ENCODE measurements around the gene ZNF385C.

Gene ZNF385C

DNA sequence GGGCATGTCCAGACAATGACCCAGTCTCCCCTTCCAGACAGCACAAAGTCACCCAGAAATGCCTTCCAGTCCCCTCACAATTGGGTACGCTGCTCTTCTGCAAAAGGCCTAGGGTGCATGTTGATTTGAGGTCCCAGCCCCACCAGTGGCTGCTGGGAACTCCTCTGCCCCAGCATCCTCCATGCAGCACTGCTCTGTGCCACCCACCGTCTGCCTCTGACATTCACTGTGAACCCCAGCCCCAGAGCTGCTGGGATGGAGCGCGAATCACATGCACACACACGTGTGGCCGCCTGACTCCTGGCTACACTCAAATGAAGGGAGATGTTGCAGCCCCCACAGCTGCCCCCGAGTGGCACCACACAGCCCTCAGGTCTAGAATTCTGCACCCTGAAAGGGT, 46.6 kb downstream of the ZNF385C start:
- no peak for DNase-seq (ENCODE audit: low read depth in 4 of 4, low spot score in 1 of 4)

DNA sequence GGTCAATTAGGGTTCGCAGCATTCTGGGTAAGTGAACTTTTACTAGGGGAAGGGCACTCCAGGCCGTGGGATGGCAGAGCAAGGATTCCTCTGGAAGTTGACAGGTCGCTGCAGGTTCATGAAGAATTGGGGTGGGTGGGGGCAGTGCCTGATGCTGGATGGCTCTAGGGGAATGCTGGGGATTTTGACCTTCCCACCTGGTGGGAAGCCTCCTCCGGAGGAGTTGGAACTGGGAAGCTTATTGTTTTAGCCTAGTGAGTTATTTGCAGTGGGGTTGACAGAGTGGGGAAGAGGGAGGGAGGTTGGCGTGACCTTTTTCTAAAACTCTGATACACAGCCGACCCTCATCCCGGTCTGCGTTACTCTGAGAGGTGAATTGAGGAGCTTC, 47.3 kb downstream of the ZNF385C start:
- DNase-seq (ENCODE audit: low read depth in 4 of 4, low spot score in 1 of 4), result no peak

DNA sequence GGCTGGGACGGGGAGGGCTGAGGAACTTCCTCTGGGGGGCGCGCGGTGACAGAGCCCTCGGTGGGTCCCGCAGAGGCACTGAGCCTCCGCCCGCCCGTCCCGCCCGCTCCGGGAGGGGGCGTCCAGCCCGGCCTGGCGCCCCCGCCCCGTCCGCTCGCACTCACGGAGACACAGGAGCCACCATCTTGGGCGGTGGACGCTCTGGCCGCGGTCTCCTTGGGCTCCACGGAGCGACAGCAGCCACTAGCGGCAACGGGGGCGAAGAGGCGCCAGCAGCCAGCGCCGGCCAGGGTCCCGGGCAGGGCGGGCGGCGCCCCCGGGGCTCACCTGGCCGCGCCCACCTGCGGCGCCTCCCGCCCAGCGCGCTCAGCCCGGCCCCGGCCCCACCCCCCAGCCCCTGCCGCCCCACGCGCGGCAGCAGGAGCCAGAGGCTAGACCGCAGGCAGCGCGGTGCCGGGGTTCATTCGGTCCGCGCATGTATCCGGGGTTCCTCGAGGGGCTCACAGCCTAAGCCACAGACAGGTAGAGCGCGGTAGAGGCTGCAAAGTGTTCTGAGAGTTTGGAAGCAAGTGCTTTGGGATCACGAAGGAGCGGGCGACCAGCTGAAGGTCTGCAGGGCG, 47.8 kb downstream of the ZNF385C start, which contains the start of gene C17orf113:
TSS of gene C17orf113 (minus strand) at position 209 of the 620 bp plus-strand sequence. CDS start 7,225 bp downstream, outside the sequence.
- DNase-seq (ENCODE audit: low read depth in 4 of 4, low spot score in 1 of 4), result peak in 1 of 4 experiments; percentile 13

DNA sequence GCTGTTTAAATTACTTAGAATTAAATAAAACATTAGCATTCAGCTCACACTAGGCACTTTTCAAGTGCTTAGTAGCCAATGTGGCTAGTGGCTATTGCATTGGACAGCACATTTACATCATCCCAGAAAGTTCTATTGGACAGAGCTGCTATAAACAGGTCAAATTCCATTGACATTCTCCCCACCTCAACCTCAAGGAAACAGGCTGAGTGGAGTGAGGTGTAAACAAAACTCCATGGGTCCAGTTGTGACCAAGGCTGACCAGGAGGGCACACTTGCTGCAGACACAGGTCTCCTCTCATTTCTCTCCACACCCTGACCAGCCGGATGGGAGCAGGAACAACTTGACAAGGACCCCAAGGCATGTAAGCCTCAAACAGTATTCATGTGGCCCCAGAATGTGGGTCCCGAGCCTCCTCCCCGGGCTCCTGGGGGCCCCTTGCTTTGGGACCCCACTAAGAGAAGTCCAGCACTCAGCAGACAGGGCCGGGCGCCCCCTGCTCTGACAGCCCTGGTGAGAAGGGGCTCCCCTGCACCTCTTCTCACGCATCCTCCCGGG, 48.4 kb downstream of the ZNF385C start:
- DNase-seq (ENCODE audit: low read depth in 4 of 4, low spot score in 1 of 4), result no peak

DNA sequence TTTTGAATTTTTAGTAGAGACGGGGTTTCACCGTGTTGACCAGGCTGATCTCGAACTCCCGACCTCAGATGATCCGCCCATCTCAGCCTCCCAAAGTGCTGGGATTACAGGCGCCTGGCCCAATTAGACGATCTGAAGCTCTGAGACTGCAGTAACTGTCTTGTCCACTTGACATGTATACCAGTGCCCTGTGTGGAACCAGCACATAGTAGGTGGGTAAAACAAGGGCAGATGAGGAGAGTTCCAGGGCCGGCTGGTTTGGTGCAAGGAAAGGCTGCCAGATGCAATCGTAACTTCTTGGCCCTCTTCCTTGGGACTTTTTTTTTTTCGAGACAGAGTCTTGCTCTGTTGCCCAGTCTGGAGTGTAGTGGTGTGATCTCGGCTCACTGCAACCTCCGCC, 50.9 kb downstream of the ZNF385C start:
- DNase-seq (ENCODE audit: low read depth in 4 of 4, low spot score in 1 of 4), result no peak

GRCh38 chr17:42045719-42046118, 52.6 kb downstream of the ZNF385C start:
- no peak for DNase-seq (ENCODE audit: low read depth in 4 of 4, low spot score in 1 of 4)

GRCh38 chr17:42042598-42043319, 55.5 kb downstream of the ZNF385C start:
- DNase-seq (ENCODE audit: low read depth in 4 of 4, low spot score in 1 of 4), result no peak

DNA sequence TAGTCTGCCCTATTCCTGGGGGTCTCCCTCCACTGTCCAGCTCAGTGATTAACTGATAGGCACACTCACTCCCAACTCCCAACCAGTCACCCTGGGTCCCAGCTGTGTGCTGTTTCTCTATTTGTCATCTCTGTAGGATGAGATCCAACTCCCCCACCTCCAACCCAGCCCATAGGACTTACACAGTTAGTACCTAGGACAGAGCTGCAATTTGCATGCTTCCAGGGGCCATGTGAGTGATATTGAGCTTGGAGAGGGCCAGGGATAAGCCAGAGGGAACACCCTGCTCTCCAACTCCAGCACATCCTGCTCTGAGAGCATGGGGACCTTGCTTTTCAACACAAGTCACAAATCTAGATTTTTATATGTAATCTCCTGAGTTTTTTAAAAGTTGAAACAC, 56.7 kb downstream of the ZNF385C start:
- DNase-seq (ENCODE audit: low read depth in 4 of 4, low spot score in 1 of 4), result no peak

GRCh38 chr17:42040818-42041217, 57.5 kb downstream of the ZNF385C start:
- DNase-seq (ENCODE audit: low read depth in 4 of 4, low spot score in 1 of 4), result no peak

DNA sequence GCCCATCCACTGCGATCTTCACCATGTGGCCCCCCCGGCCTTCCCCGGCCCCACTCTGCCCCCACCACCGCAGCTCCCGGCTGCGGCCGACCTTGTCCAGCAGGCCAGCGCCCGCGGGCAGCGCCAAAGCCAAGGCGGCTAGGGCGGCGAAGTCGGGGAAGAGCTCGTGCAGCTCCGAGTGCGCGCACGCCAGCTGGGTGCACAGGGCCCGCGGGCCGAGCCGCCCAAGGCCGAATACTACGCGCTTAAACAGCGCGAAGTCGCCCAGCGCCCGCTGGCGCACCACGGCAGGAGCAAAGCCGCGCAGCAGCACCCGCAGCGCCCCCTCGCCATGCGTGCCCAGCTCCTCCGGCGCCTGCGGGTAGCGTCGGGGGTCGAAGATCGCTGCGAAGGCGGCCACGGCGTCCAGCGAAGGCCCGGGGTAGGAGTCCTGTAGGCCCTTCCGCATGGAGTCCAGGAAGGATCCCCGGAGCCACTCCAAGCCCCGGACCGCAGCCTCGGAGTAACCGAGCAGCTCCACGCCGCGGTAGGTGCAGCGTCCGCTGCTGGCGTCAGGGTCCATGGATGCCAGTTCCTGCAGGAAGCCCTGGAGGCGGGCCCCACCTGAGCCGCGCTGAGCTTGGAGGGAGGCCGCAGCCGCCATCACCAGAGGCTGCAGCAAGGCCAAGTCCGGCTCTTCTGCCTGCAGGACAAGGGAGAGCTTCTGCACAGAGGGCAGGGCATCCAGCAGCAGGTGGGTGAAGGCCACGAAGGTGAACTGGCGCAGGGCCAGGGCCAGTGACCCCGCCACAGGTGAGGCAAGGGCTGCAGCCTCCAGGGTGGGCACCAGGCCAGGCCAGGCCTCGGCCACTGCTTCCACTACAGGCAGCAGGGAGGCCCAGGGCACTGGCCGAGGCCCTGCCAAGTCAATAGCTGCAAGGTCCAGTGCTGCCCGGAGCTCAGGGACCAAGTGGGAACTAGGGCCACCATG, 58.2 kb downstream of the ZNF385C start:
- DNase-seq (ENCODE audit: low read depth in 4 of 4, low spot score in 1 of 4), result no peak

DNA sequence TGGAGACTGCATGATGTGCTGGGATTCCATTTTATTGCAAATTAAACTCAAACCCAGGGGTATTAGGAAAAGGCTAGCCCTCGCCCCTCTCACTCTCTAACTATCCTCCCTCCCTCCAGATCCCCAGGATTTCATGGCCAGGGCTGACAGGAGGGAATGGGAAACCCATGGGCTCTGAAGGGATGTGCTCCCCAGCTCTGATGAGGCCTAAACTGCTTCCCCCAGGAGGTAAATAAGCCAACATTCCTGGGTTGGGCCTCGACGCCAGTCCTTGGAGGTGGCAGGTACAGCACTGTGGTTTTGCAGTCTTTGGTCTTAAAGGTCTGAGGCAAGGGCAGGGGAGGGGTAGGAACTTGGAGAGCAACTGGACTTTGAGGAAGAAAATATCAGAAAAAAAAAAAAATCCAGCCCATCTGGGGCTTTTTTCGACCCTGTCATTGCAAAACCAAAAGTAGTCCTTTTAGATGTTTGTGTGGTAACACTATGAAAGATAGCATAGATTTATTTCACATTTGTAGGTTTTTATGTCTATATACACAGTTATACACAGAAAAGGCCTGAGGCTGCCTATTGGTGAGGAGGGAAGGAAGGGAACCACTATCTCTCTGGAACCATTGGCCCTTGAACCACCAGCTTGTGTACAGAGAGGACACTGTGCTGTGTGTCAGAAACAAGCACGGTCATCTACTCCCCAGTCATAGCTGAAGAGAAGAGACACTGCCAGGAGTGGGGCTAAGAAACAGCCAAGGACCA, 59.9 kb downstream of the ZNF385C start:
- DNase-seq (ENCODE audit: low read depth in 4 of 4, low spot score in 1 of 4), result no peak

DNA sequence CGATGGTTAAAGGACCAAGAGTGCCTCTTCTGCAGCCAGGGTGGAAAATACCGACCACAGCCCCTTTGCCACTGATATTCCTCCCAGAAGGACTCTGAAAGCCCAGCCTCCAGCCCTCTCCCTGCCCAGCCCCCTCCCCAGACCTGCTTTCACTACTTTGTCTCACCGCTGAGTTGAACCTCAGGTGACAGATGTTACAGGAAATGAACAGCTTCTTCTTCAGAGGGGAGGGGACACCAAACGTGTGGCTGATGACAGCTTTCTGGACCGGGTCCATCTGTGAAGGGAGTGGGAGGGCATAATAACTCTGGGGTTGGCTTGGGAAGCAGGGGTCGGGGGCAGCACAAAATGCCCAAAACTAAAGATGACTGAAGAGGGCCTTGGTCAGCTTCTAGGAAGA, 64.2 kb downstream of the ZNF385C start:
- no peak for DNase-seq (ENCODE audit: low read depth in 4 of 4, low spot score in 1 of 4)

- DNase-seq (ENCODE audit: low read depth in 4 of 4, low spot score in 1 of 4), result no peak
These were observed 66.7 kb downstream of the ZNF385C start for GRCh38 chr17:42031584-42031983.

DNA sequence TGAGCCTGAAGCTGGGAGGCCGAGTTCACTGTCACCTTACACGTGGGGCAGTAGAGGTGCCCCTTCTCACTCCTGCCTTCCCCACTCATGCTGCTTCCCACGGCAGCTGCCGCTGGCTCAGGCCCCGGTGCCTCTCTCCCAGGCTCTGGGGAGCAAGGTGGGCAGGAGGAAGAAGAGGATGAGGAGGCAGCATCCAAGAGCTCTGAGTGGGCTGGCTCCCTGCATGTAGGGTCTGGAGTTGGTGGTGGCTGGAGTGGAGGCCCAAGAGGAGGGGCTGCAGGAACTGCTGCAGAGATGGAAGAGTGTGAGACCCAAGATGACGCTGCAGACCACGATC, 69.5 kb downstream of the ZNF385C start:
- no peak for DNase-seq (ENCODE audit: low read depth in 4 of 4, low spot score in 1 of 4)

- no peak for DNase-seq (ENCODE audit: low read depth in 4 of 4, low spot score in 1 of 4)
These were observed 70.1 kb downstream of the ZNF385C start for GRCh38 chr17:42027961-42028790.

DNA sequence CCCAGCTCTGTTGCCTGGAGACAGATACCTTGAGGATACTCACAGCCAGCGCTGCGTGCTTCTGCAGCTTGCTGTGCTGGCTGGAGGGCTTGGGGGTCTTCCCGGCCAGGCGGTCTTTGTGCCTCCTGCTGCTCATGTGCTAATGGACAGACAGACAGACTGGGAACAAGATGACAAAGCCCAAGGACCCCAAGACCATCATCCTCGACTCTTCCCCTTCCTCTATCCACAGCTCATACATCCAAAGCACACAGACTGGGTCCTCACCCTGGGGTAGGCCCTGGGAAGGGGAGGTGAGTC, 70.7 kb downstream of the ZNF385C start:
- DNase-seq (ENCODE audit: low read depth in 4 of 4, low spot score in 1 of 4), result no peak

DNA sequence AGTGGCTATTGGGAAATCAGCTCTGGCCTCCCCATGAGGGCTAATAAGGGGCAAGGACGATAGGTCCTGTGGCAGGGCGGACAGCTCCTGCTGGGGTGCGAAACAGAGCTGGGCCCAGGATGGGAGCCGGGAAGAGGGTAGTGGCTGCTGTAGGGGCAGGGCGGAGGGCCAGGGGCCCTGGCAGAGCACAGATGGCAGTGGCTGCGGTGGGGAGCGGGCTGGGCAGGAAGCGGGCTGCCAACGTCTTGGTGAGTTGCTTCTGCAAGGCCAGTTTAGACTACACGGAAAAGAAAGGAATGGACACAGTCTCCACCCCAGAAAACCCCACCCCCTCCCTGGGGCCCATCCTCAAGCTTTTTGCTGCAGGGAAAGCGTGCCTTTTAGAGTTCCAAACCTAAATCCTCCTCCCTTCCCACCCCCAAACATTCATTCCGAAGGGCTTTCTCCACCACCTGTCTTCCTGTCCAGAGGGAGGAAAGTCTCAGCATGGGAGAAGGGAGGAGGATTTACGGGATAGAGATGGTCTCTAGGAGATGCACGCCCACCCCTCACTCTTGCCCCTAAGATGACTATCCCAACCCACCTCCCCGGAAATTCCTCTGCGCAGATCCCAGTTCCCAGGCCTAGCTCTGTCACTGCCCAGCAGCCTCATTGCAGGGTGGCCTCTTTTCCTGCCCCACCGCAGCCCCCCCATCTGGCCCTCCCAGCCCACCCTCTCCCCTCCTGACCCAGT, 71.2 kb downstream of the ZNF385C start:
- DNase-seq (ENCODE audit: low read depth in 4 of 4, low spot score in 1 of 4), result no peak

GRCh38 chr17:42025936-42026335, 72.3 kb downstream of the ZNF385C start:
- no peak for DNase-seq (ENCODE audit: low read depth in 4 of 4, low spot score in 1 of 4)

- no peak for DNase-seq (ENCODE audit: low read depth in 4 of 4, low spot score in 1 of 4)
These were observed 73.1 kb downstream of the ZNF385C start for GRCh38 chr17:42025191-42025579.
